GM18951 (cell line): ENCODE results near the gene RPS24.

Source experiments
- POLR2A ChIP-seq: IDR thresholded peaks from 4 replicates; pipeline ENCODE4 v1.6.1; 2011; ENCODE audit warnings: mild to moderate bottlenecking; ENCODE audit not compliant: insufficient read length, insufficient read depth; ENCODE audit errors: extremely low read depth
- in situ Hi-C: fragments of 300-500 bp; cut with MboI; formaldehyde crosslinking; loops from one replicate; pipeline ENCODE4 v1.12.0; 2022; ENCODE audit warnings: low sequenced_read_pairs, mixed read lengths, inconsistent platforms; ENCODE audit not compliant: unreplicated experiment

The RPS24 gene

DNA sequence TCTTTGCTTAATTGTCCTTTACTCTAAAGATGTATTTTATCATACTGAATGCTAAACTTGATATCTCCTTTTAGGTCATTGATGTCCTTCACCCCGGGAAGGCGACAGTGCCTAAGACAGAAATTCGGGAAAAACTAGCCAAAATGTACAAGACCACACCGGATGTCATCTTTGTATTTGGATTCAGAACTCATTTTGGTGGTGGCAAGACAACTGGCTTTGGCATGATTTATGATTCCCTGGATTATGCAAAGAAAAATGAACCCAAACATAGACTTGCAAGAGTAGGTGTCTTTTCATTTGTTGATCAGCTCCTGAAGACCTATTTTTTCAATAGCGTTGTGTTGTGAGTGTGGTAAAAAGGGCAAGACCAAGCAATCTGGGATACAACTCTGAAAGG is 1.8 kb downstream of the RPS24 start:
- in situ Hi-C loops, result loop anchor here (25.0 kb wide), 1 partner anchor 1152 kb away; no protein-coding TSS in a partner anchor
- TF ChIP-seq POLR2A, result no peak

DNA sequence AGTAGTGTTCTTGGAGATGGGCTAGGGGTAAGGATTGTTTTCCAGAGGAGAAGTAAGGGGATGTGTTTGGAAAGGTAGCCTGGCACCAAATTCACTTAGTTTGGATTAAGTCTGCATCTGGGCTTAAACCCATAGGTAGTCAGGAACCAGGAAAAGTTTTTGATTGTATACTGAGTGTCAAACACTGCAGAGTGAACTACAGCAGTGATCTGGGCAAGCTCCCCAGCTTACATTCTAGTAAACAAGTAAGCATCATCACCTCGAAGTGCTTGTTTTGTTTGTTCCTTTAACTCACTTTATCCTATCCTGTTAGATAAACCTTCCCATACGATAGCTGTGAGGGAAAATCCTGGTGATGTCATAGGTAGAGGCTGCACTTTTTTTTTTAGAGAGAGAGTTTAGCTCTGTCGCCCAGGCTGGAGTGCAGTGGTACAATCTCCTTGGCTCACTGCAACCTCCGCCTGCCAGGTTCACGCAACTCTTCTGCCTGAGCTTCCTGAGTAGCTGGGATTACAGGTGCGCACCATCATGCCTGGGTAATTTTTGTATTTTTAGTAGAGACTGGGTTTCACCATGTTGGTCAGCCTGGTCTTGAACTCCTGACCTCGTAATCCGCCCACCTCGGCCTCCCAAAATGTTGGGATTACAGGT is 2.4 kb downstream of the RPS24 start:
- TF ChIP-seq POLR2A, result no peak
- in situ Hi-C loops, result loop anchor here (25.0 kb wide), 1 partner anchor 1151 kb away; no protein-coding TSS in a partner anchor

DNA sequence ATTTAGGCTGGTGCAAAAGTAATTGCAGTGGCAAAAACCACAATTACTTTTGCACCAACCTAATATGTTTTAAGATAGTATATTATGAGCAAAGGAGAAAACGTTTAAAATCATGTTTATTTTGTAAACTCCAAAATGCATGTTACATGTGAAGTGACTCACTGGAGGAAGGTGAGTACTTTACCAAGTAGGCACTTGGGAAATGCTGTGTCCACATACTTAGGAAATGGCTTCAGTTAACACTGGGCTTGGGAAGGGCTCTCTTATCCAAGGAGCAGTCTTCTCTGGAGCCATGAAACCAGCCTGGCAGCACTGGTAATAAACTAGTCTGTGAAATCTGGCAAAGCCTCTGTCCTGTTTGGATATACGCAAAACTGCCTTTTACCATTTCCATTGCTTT is 4.4 kb downstream of the RPS24 start:
- in situ Hi-C loops, result loop anchor here (25.0 kb wide), 1 partner anchor 1149 kb away; no protein-coding TSS in a partner anchor
- TF ChIP-seq POLR2A, result no peak

DNA sequence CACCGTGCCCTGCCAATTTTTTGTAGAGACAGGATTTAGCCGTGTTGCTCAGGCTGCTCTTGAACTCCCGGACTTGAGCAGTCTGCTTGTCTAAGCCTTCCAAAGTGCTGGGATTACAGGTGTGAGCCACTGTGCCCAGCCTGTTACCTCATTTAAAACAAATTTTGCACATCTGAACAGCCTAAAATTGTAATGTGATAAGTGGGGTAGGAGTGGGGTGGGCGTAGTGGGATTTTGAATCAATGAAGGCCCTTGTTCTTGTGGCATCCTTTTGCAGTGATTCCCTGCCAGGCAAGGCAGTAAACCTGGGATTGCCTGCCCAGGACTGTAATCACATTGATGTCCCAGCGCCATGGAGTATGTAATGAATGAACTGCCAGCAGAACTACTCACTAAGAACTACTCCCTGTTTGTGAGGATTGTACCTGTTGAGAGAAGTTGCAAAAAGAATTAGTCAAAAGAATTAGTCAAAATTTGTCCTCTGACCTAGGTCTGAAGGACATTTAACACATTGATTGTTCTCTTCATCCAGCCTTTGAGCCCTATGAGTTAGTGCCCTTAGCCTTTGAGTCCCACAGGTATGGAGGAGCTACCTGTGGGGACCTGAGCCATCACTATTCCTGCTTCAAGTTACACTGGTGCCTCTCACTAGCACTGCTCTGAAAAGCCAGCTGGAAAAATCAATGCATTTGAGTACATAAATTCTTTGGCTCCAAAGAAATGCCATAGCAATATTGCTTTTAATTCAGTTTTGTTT is 5.3 kb downstream of the RPS24 start:
- in situ Hi-C loops, result loop anchor here (25.0 kb wide), 1 partner anchor 1148 kb away; no protein-coding TSS in a partner anchor
- no peak for TF ChIP-seq POLR2A

DNA sequence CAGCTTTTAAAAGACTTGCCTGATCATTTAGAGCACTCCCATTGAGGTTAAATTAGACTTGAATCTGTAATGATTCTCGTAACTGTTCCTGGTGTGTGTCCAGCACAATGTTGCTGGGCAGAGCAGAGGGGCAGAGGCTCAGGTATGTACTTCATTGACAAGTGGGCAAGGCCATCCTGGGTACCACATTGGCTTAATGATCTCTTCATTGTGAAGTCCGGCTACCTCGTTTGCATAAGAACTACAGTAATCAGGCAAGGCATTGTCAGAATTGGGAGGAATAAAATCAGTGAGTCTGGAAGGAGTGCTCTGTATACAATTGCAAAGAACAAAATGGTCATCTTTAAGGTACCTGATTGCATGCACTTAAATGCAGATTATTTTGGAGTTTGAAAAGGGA is 6.1 kb downstream of the RPS24 start:
- in situ Hi-C loops, result loop anchor here (25.0 kb wide), 1 partner anchor 1148 kb away; no protein-coding TSS in a partner anchor
- TF ChIP-seq POLR2A, result no peak

DNA sequence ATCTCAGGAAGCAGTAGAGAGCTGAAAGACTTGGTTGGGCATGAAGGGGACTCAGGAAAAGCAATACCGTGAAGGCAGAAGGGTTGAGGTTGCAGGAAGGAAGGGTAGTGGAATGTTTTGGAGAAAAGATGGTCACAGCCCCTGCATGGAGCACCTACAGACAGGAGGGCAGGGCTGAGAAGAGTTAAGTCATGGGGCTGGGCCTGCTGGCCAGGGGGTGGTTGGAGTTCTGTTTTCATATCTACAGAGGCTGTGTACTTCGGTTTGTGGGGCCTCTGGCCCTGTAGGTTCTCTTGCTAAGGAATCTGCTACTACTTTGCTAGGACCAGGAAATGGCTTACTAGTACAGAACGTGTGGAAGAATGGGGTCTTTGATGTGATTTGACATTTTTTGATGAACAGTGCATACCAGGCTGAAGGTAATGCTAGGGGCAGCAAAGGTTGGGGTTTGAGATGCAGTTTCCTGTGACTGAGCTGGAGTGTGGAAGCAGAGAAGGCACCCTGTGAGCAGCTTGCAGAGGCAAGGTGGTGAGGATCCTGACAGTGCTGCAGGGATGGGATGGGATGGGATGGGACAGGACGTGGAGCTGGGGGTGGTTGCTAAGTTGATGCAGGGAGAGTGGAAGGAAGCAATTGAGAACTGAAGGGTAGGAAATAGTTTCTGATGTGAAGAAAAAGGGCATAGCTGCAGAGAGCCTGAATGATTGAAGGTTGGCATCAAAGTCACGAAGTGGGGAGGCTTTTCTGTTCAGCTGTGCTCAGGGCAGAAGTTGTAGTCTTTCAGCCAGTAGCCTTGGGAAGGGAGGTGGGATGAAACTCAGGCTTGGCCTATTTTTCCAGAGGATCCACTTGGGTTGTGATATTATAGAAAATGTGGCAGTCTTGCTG is 7.8 kb downstream of the RPS24 start:
- in situ Hi-C loops, result loop anchor here (25.0 kb wide), 1 partner anchor 1146 kb away; no protein-coding TSS in a partner anchor
- peak; percentile 37 for TF ChIP-seq POLR2A

DNA sequence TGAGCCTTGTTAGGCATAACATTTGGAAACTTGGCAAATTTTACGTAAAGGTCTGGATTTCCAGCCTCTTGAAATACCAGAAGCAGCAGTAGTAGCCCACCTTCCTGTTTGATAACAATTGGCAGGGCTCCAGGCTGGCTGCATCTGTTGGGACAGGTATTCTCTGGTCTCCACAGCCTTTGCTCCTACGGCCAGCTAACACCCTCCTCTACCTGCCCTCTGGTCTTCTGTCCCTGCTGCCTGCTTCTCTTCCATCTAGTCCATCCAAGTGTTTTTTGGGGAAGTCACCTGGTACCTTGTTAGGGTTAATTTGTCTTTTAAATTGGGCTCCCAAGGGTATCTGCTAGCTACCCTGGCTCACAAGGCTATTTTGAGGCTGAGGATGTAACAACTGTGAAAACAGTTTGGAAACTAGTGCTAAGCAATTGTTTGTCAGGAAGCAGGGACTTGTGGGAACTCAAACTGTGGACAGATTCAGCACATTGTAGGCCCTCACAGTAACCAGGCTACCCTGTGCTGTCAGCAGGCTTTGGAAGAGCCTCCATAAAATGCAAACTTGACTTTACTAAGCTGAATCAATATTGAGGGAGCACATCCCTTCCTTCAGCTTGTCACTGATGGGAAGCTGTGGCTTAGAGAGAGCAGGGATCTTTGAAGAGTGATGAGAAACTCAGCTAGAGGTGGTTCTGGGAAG is 8.5 kb downstream of the RPS24 start:
- in situ Hi-C loops, result loop anchor here (25.0 kb wide), 1 partner anchor 1145 kb away; no protein-coding TSS in a partner anchor
- TF ChIP-seq POLR2A, result no peak

DNA sequence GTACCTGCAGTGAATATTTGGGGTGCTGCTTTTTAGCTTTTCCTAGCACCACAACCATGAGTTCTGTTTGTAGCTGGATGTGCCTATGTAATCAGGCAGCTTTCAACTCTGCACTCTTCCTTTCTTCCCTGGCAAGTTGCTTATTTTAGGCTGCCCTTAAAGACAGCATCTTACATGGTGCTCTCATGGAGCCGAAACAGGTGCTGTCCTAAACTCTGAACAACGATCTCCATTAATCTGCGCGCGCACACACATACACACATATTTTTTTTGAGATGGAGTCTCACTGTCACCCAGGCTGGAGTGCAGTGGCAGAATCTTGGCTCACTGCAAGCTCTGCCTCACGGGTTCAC is 9.1 kb downstream of the RPS24 start:
- in situ Hi-C loops, result loop anchor here (25.0 kb wide), 1 partner anchor 1145 kb away; no protein-coding TSS in a partner anchor
- TF ChIP-seq POLR2A, result peak; percentile 8

DNA sequence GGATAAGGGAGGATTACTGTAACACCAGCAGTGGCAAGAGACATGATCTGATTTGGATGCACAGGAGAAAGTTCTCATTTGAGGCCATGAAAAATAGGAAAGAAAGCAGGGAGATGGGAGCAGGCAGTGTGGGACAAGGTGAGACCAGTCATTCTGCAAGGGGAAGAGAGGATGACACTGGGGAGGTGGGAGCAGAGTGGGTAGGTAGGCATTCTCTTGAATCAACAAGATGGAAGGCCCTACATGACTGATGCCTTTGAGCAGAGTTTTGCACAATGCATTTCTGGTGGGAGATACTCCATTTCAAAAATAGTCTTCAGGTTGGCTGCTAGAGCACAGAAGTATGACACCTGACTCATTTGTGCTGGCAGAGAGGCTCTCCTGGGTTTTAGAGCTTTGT is 10.5 kb downstream of the RPS24 start:
- in situ Hi-C loops, result loop anchor here (25.0 kb wide), 1 partner anchor 1143 kb away; no protein-coding TSS in a partner anchor
- TF ChIP-seq POLR2A, result no peak

DNA sequence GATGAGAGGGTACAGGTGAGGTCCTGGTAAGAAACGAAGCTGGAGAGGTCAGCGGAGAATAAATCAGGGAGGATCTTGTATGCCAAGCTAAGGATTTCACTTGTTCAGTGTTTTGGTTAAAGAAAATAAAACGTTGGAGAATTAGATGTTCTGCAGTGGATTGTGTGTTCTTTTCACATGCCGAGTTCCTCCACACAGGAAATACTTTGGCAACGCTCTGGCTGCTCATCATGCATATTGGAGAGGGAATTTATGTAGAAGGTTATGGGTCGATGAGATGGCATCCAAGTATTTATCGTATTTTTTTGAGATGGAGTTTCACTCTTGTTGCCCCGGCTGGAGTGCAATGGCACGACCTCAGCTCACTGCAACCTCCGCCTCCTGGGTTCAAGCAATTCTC is 11.0 kb downstream of the RPS24 start:
- no peak for TF ChIP-seq POLR2A
- in situ Hi-C loops, result loop anchor here (25.0 kb wide), 1 partner anchor 1143 kb away; no protein-coding TSS in a partner anchor

DNA sequence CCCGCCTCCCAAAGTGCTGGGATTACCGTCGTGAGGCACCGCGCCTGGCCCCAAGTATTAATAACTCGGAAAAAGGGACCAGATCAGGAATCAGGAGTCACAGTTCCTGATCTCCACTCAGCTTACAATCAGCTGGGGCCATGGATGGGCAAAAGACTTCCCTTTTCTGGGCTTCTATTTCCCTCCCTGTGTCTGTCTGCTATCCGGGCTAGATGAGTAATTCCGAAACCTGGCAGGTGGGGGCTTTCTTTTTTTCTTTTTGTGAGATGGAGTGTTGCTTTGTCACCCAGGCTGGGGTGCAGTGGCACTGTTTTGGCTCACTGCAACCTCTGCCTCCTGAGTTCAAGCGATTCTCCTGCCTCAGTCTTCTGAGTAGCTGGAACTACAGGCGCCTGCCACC is 11.6 kb downstream of the RPS24 start:
- in situ Hi-C loops, result loop anchor here (25.0 kb wide), 1 partner anchor 1142 kb away; no protein-coding TSS in a partner anchor
- no peak for TF ChIP-seq POLR2A

DNA sequence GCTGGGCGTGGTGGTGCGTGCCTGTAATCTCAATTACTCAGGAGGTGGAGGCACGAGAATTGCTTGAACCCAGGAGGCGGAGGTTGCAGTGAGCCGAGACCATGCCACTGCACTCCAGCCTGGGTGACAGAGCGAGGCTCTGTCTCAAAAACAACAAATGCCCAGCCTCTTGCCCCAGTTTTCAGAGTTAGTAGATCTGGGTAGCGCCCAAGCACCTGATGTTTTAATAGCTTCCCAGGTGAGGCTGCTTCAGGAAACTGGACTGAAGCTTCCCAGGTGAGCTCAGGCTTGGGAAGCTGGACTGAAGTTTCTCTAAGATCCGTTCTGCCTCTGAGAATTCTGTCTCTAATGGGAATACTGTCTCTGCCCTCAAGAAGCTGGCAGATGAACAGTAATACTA is 12.2 kb downstream of the RPS24 start:
- in situ Hi-C loops, result loop anchor here (25.0 kb wide), 1 partner anchor 1141 kb away; no protein-coding TSS in a partner anchor
- no peak for TF ChIP-seq POLR2A
